8988T (cell line): ENCODE measurements around the gene LGI2.
A peak's percentile ranks its signal among the peaks of the same experiment; 100 is the strongest.
"Not testable (repeated sequence)": the region's sequence is repeated elsewhere in the genome, so short reads cannot be mapped to it uniquely, and the experiment has no call there.

Experiments
- DNase-seq: peaks from one replicate; pipeline ENCODE4 v3.0.0; 2011

LGI2 gene

DNA sequence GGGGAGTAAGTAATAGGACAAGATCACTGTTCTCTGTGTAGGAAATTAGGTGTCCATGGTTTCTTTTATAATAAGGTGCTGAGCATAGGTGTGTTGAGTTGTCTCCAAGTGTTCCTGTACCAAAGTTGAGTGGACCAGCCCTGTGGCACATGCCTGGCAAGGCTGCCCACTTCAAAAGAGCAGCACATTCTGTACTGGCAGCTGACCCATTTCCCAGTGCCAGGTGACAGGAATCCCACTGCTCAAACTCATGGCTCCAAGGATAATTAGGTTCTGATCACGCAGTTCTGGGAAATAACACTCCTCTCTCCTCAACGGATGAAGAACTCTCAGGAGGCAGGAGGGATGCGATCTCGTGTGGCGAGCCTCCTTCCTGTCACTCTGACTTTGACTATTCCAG is 12.8 kb upstream of the LGI2 start:
- no peak for DNase-seq

DNA sequence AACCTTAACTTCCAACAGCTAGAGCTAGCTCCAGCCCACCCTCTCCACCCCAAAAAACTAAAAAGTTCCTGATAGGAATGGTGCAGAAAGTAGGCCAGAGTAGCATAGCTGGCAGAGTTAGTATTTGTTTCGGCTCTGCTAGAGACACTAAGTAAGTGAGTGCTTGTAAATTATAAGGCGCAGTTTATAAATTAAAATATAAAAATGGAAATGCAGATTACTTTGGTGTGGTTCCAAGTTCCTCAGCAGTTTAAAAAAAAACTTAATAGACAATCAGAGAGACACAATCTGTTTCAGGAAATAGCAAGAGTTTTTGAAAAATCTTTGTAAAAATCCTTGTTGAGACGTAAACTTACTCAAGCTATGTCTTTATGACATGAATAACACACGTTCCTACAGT is 2.8 kb upstream of the LGI2 start:
- DNase-seq: no peak

GRCh38 chr4:25032126-25032525 is 1.4 kb upstream of the LGI2 start:
- DNase-seq: peak; percentile 48

DNA sequence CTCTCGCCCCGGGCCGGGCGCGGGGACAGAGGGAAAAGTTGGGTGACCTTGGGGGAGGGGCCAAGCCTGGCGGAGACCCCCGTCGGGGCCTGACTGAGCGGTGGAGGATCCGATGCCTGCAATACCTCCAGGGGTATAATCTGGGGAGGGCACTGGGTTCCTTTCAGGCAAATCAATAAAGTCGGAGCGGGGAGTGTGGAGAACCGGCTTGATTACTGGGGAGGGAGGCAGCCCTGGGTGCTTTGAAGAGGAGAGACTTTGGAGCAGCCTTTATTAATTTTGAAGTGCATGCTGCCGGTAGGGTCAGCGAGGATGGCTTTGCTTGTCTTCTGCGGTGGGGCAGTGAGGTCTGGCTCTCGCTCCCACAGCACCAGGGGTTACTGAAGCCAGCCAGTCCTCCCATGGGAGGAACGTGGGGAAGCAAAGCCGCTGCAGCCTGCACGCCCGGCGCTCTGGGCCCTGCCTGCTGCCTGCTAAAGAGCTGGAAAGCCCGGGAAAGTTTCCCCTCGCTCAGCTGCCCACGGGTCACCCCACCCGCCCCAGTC is 403 bp upstream of the LGI2 start:
- peak; percentile 56 for DNase-seq

DNA sequence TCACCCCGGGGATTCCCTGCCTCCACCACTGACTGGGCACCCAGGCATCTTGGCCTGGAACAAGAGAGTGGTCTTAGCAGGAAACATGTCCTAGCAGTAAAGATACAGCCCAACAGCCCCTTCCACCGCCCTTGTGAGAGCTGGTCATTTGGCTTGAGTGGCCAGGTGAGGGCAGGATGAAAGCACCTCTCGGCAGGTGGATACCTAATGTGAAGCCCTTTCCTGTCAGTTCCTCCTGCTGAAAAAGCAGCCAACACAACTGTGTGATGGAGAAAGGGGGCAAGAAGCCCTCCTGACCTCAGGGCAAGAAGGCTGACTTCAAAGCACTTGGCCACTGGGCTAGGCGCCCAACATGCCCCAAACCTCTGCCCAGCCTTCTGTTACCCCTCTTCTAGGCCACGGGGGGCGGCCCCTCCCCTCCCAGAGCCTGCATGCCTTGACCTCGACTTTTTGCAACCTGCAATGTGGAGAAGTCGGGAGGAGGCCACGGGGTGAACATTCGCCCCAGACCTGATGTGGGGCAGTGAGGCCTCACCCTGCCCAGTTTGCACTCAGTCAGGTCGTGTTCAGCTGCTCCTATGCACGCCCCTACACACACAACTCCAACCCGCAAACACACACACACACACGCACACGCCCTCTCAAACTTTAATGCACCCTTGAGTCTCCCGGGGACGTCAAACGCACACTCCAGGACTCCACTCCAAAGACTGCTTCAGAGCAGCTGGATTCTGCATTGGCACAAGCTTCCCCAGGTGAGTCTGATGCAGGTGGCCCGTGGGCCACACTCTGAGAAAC is 1.1 kb downstream of the LGI2 start:
- no peak for DNase-seq

GRCh38 chr4:25028851-25029250 is 1.9 kb downstream of the LGI2 start:
- no peak for DNase-seq

GRCh38 chr4:25022766-25023165 is 8.0 kb downstream of the LGI2 start:
- no peak for DNase-seq

DNA sequence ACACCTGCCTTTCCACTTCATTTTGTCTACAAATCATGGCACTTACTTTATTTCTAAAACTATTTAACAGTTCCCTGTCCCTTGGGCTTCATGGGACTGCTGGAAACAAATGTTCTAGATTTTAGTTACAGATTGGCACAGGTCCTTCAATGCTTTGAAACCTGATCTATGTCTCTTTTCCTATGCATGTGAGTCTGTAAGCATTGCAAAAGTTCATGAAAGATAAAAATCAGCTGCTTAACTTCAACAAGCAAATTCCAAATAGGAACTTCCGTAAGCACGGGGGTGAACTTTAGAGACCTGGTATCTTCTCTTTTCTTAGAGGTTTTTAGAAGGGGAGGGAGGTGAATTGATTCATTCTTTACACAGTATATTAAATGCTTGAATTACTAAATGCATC is 9.5 kb downstream of the LGI2 start:
- no peak for DNase-seq

DNA sequence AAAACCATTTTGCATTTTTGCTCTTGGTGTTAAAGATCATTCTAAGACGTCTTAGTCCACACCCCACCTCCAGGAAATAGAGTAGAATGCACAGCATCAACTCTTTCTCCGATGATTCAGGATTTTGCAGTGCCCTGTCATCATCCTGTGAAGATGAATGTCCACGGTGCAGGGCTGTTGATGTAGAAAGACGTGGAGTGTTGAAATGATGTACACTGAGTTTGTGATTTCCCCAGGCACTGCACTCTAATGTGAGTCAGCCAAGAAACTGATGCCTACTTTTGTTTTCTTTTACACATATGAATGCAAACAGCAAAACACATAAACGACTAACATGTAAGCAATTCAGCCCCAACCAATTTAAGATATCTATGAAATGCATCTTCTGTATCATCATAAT is 10.5 kb downstream of the LGI2 start:
- no peak for DNase-seq

DNA sequence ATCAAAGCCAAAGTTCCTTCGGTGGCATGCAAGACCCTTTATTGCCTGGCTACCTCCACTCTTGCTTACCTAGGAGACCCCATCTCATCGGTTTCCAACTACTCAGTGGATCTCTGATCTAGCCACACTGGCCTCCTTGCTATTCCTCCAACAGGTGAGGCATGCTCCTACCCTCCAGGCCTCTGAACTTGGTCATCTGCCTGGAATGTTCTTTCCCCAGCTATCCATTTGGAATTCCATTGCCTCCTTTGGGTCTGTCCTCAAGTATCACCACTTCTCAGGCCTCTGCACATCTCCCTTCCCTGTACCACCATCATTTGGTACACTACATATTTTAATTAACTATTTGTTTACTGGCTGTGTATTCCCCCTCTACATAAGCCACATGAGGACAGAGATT is 11.2 kb downstream of the LGI2 start:
- DNase-seq: no peak

- DNase-seq: no peak
These were observed 15.7 kb downstream of the LGI2 start for GRCh38 chr4:25015012-25015411.

- DNase-seq: not testable (repeated sequence)
These were observed 16.1 kb downstream of the LGI2 start for GRCh38 chr4:25014662-25014983.

DNA sequence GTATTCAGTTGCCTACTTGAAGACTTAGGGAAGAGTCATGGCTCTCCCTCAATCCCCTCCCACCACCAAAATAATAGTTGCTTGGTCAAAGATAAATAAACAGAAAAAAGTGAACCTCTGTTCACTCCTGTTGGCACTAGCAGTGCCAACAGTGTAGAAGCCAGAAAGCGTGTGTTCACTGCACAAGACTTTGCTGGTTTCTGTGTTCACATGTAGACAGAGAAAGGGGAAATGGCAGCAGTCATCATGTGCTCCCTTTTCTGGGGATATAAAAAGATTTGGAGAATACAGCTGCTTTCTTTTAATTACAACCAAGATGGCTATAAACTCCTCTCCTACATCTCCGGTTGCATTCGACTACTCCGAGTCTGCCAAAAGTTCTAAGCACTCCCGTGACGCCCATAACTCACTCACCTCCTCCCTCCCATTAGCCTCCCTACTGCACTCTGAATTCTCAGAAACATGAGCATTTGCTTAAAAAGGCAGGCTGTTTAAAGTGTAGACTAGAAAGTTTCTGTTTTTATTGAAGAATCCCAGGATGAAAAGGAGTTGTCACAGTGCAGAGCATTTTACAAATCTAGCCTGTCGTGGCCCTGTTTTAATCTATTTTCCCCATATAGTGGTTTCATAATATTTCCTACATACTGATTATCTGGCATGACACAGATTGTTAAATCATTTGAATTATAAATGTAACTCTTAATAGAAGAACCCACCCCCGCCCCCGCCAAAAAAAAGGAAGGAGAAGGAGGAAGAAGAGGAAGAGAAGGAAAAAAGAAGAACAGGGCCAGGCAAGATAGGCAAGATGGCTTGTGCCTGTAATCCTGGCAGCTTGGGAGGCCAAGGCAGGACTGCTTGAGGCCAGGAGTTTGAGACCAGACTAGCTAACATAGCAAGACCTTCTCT is 16.7 kb downstream of the LGI2 start:
- no peak for DNase-seq

DNA sequence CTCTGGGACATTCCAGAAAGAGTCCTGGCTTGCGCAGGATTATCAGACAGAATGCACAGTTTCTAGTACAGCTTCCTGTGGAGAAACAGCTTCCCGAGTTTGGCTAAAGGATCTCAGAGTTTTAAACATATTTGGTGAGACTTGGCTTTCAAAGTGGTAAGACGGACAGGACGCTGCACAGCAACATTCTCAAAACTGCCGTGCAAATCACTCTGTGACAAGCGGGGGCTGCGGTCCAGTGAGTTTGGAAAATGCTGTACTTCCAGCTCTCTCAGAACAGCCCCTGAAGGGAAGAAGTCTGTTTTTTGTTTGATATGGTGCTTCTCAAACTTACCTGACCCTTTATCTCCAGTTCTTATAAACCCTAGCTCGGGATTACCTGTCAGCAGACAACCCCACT is 18.1 kb downstream of the LGI2 start:
- no peak for DNase-seq

- no peak for DNase-seq
These were observed 19.4 kb downstream of the LGI2 start for GRCh38 chr4:25011135-25011866.

DNA sequence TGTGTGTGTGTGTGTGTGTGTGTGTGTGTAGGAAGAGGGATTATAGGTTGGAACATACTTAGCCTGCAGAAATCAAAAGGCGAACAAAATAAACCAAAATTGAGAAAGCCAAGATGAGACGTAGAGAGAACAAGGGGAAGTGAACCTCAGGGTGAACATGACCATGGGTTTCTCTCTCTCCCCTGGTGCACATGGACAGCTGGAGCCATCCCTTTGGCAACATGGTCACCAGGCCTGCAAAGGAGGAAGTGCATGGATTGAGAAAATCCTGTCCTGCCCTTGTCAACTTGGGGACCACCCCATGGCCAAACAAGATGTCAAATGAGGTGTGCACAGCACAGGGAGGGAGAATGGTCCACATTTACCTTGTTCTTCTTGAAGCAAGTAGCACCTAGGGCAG is 23.1 kb downstream of the LGI2 start:
- no peak for DNase-seq

DNA sequence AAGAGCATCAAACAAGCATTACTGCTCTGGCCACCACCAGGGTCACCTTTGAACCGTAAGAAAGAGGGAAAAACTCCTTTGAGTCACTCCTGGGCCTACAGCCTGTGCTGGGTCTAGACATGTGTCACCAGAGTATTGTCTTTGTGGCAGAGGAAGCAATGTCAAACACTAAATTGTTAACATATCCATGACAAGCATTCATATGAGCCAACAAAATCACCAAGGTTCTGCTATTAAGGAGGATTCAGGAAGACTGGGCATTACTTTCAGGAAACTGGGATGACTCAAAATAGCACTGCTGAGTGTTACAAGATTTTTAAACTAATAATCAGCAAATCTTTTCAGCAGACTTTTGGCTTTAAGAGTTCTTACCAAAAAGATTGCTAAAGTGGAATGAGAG is 28.1 kb downstream of the LGI2 start:
- no peak for DNase-seq

DNA sequence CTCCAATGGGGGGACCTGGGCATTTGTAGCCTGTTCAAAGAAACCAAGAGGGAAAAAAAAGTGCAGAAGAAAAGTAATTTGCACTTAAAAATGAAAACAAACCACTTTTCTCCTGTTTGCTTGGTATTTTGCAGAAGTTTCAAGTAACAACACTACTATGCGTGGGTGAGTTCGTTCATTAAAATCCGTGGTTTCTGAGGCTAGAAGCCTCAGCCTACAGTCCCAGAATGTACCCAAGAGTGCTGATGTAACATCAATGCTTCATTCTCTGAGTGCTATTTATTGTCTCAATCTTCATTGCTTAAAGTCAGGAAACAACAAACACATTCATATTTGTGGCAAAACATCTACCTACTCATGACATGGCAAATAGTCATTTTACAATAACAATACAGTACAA is 29.2 kb downstream of the LGI2 start:
- no peak for DNase-seq

GRCh38 chr4:25000639-25001038 is 30.1 kb downstream of the LGI2 start:
- DNase-seq: no peak

GRCh38 chr4:24999392-25000089 is 31.2 kb downstream of the LGI2 start:
- no peak for DNase-seq

DNA sequence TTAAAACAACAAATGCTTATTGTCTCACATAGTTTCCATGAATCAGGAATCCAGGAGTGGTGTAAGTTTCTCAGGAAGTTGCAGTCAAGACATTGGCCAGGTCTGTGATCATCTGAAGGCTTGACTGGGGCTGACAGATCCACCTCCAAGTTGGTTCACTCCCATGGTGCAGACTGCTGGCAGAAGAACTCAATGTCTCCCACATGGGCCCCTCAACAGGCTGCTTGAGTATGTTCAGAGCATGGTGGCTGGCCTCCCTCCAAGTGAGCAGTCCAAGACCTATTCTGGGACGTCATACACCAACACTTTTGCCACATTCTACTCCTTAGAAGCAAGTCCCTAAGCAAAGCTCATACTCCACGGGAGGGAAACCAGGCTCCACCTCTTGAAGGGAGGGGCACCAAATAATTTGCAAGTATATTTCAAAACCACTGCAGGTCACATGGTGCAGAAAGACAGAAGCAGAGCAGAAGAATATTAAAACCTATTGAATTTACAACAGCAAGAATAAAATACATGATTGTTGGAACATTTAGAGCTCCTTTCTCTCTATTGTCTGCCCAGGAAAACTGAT is 35.3 kb downstream of the LGI2 start:
- no peak for DNase-seq

- DNase-seq: no peak
These were observed 37.1 kb downstream of the LGI2 start for GRCh38 chr4:24993551-24994080.
